Caki2 (cell line): Measurements from ENCODE around the gene STOX2. TPM values are rescaled to one million over a fixed set of nuclear protein-coding genes. Genes with fewer than 3 reads are reported as not detected.

Experiments used
- DNase-seq: peaks from one replicate; pipeline ENCODE4 v3.0.0-alpha.2; 2015; ENCODE audit warnings: low read depth
- in situ Hi-C: cut with HindIII; loops from 2 replicates; pipeline ENCODE4 v1.10.0; 2016; ENCODE audit warnings: low sequenced_read_pairs, low pct_unique_long_range_greater_than_20kb, mixed read lengths
- total RNA-seq: library from RNA; depleted of rRNA; stranded (reverse); fragments of >200 nt; shearing (Covaris generic); gene quantifications from 2 replicates; pipeline ENCODE4 v1.2.3, GENCODE V29; 2014; ENCODE audit warnings: low replicate concordance

Gene STOX2
- total RNA-seq, 1 experiment from 2014 or later: 12.2 TPM

DNA sequence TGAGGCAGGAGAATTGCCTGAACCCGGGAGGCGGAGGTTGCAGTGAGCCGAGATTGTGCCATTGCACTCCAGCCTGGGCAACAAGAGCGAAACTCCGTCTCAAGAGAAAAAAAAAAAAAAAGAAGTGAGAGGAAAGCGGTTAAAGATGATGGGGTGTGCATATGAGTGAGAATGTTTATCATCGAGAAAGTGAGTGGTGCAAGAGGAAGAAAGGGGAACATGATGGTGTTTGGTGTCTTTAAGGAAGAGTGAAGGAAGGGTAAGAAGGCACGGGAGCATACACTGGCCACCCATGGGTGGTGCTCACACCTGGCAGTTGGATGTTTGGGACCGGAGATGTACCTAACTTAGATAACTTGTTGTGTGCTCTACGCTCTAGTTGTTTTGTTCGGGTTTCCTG, 62.2 kb downstream of the STOX2 start:
- no peak for DNase-seq
- in situ Hi-C loops: no loop called here

- no peak for DNase-seq
Measured at GRCh38 chr4:183968502-183968901, 63.4 kb downstream of the STOX2 start.

DNA sequence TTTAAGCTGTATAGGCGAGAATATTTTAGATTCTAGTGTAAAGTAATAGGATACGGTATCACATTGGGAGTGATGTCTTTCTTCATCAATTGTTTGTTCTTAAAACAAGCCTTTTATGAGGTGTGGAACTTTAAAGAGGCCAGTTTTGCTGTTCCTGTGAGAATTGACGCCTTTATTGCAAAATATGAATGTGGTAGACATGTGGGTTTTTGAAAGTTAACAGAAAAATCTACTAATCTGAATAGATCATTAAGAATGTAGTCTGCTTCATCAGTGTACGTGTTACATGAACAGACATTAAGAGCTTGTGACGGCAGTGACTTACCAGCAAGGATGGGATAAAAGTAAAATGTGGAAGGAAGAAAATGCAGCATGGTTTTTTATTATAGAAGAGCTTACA, 63.8 kb downstream of the STOX2 start:
- DNase-seq: no peak
- in situ Hi-C loops: no loop called here

More at GRCh38 chr4:183968502-183968901, 63.4 kb downstream of the STOX2 start:
- in situ Hi-C loops: no loop called here

- DNase-seq: no peak
- in situ Hi-C loops: no loop called here
Measured at GRCh38 chr4:183969596-183969995, 64.5 kb downstream of the STOX2 start.

- DNase-seq: no peak
- in situ Hi-C loops: no loop called here
Measured at GRCh38 chr4:183971929-183972490, 66.9 kb downstream of the STOX2 start.

DNA sequence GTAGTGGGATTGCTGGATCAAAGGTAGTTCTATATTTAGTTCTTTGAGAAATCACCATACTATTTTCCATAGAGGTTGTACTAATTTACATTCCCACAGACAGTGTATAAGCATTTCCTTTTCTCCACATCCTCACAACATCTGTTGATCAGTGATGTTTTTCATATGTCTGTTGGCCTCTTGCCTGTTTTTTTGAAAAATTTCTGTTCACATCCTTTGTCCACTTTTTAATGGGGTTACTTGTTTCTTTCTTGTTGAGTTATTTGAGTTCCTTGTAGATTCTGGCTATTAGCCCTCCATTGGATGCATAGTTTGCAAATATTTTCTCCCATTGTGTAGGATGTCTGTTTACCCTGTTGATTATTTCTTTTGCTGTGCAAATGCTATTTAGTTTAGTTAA, 72.6 kb downstream of the STOX2 start:
- no peak for DNase-seq
- in situ Hi-C loops: no loop called here

GRCh38 chr4:183984566-183984965, 79.5 kb downstream of the STOX2 start:
- in situ Hi-C loops: no loop called here
- no peak for DNase-seq

DNA sequence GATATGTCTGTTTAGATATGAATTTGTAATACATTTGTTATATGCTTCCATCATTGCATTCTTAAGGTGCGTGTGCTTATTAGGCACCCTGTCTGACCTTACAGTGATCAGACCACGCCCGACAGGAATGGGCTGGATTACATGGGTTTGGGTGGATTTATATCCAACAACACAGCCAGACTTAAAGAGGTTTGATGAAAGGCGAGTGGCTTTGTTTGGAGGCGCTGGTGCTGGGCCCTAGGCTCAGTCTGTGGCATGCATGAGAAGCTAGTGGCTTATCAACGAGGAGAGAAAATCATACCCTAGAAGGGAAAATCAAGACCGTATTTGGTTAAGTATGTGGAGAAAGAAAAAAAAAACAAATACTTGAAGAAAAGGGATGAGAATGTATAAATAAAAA, 80.7 kb downstream of the STOX2 start:
- in situ Hi-C loops: no loop called here

GRCh38 chr4:183986291-183986970, 81.3 kb downstream of the STOX2 start:
- in situ Hi-C loops: no loop called here
- no peak for DNase-seq

More for the DNA sequence above, 80.7 kb downstream of the STOX2 start:
- no peak for DNase-seq

DNA sequence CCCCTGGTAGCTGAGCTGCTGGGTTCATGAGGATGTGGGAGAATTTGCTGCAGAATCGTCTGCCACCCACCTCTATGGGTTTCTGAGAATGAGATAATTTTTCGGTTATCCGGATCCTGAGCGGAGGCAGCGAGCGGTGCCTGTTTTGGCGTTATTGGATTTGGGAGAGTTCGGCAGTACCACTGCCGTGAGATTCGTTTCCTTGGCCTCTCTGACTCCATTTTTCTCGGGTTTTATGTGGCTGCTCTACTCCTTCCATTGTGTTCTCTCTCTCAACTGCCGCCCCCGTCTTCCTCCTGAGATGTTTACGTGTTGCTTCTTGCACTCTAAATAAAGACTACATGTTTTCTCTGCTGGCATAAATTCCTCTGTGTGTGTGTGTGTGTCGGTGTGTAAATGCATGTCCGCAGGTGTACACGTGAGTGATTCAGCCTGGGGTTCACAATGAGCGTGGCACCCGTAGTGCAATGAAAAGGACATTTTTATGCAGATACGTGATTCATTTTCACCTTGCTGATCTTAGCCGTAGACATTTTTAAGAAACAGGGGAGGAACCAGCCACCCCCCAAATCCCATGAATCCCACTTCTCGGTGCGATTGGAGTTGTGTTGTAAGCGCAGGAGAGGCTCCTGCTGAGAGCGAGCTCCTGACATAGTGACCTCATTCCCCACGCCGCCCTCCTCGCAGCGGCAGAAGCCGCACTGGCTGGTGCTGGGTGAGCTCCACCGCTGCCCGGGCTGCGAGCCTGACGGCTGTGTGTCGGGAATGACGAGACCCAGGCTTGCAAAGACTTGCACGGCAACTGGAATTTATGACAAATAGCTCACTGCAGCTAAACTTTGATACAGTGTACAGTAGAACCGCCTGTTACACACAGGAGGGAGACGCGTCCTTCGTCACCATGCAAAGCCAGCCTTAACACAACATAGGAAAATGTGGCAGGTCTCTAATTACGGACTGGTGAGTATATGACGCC, 82.2 kb downstream of the STOX2 start:
- in situ Hi-C loops: no loop called here
- DNase-seq: no peak

DNA sequence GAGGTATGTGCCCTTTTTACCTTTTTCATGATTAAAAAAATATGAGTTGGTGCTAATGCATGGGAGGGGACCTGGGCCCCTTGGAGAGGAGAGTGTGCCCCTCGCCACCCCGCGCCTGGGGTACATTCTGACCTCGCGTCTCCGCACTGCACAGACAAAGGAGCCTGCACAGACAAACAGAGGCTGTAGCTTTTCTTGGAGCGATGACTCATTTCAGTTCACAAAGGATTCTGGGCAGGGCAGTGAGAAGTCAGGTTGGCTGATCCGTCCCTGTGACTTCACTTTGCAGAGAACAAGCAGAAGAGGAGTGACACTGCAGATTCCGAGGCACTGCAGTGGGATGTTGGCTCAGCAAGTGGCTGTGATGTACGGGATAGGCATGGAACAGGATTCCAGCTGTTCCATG, 82.9 kb downstream of the STOX2 start:
- in situ Hi-C loops: no loop called here
- DNase-seq: peak; percentile 94

DNA sequence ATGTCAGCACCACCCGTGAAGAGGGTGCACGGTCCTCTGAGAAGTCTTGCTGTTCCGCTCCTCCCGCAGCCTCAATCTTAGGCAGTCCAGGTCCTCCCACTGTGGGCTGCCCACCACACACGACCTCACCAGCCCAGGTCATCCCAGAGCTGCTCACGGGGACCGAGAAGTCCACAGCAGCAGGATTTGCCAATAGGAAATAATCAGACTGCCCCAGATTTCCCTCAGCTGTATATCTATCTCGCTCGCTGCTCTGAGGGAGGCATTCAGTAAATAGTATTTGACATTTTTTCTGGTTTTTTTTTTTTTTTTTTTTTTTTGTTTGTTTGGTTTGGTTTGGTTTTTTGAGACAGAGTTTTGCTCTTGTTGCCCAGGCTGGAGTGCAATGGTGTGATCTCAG, 83.8 kb downstream of the STOX2 start:
- in situ Hi-C loops: no loop called here
- DNase-seq: no peak

DNA sequence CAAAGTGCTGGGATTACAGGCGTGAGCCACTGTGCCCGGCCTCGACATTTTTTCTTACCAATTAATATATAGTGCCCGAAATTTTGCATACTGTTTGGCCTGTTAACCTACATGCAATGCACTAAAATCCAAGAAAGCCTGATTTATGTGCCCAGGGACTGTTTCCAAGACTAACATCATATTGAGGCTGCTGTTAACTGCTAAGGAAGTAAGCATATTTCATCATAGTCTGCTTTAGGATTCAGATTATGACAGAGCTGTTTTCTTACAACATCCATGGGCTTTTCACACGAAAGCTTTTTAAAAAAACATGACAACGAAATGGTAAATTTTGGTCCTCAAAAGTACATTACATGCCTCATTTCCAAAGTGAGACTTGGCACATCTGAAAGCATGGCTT, 84.4 kb downstream of the STOX2 start:
- in situ Hi-C loops: no loop called here
- DNase-seq: peak; percentile 20

DNA sequence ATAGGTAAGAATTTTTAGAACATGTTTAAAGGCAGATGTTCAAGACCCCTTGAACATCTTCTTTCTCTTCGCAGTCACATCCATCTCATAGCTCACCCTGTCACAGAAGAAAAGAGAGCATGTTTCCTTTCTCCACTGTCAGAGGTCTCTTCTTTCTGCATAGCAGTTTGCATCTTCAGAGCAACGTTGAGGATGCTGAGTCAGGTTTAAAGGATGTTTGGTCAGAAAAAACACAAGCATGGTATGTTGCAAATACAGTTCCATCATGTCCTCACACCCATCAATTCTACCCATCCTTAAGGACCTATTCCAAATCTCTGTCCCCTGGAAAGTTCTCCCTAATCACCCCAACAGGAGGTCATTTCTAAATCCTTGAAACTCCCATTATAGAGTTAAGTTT, 84.8 kb downstream of the STOX2 start:
- in situ Hi-C loops: no loop called here

GRCh38 chr4:183993676-183994075, 88.6 kb downstream of the STOX2 start:
- no peak for DNase-seq
- in situ Hi-C loops: no loop called here

More for the DNA sequence above, 84.8 kb downstream of the STOX2 start:
- no peak for DNase-seq

DNA sequence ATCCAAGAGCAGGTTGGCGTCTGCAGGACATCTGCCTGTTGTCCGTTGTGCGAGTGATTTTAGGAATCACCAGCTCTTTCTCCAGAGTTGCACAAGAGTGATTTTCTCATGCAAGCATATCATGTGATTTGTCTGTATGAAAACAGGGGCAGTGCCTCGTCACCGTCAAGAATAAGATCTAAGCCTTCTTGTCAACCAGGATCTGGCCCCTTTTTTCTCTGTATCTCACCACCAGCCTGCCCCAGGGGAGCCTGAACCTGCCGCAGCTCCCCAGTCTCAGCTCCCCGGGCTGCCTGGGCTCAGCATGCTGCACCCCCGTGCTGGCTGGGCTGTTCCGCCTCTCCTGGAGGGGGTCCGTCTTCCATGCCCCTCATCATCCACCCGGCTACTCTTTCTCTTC, 90.5 kb downstream of the STOX2 start:
- in situ Hi-C loops: no loop called here
- DNase-seq: no peak

DNA sequence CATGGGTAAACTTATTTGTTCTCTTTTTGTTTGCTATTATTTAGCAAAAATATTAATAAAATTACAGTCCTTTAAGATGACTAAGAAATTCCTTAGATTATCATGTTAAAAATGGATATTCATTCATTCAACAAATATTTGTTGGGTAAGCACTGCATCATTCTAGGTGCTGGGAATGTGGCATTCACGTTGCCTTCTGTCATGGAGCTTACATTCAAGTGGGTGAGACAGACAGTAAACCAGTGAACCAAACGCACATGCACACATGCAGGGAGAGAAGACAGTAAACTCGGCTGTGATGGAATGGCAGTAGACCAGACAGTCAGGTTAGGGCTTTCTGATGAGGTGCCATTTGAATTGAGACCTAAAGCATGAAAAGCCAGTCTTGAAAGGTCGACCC, 91.8 kb downstream of the STOX2 start:
- in situ Hi-C loops: no loop called here
- no peak for DNase-seq

DNA sequence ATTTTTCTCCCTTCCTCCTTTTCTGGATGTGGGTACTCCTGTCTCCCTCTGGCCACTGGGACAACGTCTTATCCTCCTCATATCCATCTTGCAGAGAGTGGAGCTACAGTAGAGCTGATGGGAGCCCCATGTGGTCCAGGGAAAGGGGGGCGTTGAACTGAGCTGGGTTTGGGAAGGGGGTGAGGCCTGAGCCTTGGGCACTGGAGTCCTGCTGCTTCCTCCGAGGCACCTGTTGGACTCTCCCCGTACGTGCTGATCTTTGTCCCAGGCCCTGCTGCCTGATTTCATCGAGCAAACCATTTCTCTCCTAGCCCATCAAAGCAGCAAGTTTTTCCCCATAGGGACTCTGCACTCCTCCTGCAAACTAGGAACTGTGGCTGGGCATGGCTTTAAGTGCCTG, 94.3 kb downstream of the STOX2 start:
- no peak for DNase-seq
- in situ Hi-C loops: no loop called here
